Measurements from ENCODE around the gene IL10RA. TPM values are rescaled to one million over a fixed set of nuclear protein-coding genes. Genes with fewer than 3 reads are reported as not detected.

IL10RA gene
- total and polyA plus RNA-seq, 9 of the 15 experiments (the other 6 are each of a cell fraction or from before 2014, with no cell fraction given), result 0.17 to 17.3 (median 2.9) TPM

- no peak for ATAC-seq
- ChIA-PET POLR2A (interaction anchor here (0.5 to 1.2 kb wide), 8 partner anchors 10 to 191 kb away, joined by 3 to 5 read pairs (median 4); partner anchors contain the start of gene IL10RA), CTCF (ENCODE audit: low intra/inter-chr PET ratio) (no interaction called here)
- peak overlapping the region; percentile 90; the same call in 1 of the 3 replicates for H3K27ac ChIP-seq (ENCODE audit: extremely low read depth, low read depth, low read length)
- no peak overlapping the region; the same call in 1 of the 2 replicates for H2AFZ ChIP-seq (ENCODE audit: low read depth, low read length)
- H3K27me3 ChIP-seq (ENCODE audit: control insufficient read depth in 2 of 2, insufficient read depth in 2 of 2, low read length in 2 of 2), result no peaks in the 10 kb centered on the region
- BruUV-seq (replicated peaks), result no TSS peak
- H3K4me2 ChIP-seq (ENCODE audit: insufficient read depth, low read length), result no peak overlapping the region
- H3K36me3 ChIP-seq (ENCODE audit: control insufficient read depth, insufficient read depth, low read length), result peaks cover 16% of the 10 kb centered on the region; the same call in 2 of the 3 replicates
- no peaks in the 10 kb centered on the region; the same call in 1 of the 2 replicates for H3K9me3 ChIP-seq (replicated peaks; ENCODE audit: control insufficient read depth, insufficient read depth, low read depth, low read length)
- no peak overlapping the region for H3K4me3 ChIP-seq
- TF ChIP-seq ZNF143 (CRISPR knock-in tag; IDR thresholded peaks at IDR 0.05) (no peak), NFXL1 (CRISPR knock-in tag; IDR thresholded peaks at IDR 0.05) (no peak), TGIF2 (CRISPR knock-in tag; IDR thresholded peaks at IDR 0.05) (no peak), ZNF592 (IDR thresholded peaks at IDR 0.05) (0 out of 2 replicates have a peak, but pooled peaks have one; percentile 62), ZNF785 (CRISPR knock-in tag; IDR thresholded peaks at IDR 0.05) (no peak), NR4A1 (CRISPR knock-in tag; IDR thresholded peaks at IDR 0.05) (no peak), NR4A1 (tag; IDR thresholded peaks at IDR 0.05) (peak; percentile 85), ZNF766 (CRISPR knock-in tag; conservative IDR thresholded peaks at IDR 0.05) (peak; percentile 51; the same call in 1 of the 2 replicates), ETV1 (tag; conservative IDR thresholded peaks at IDR 0.05; ENCODE audit: low read depth) (no peak), ZNF324 (CRISPR knock-in tag; IDR thresholded peaks at IDR 0.05) (no peak), COPS2 (conservative IDR thresholded peaks at IDR 0.05) (no peak), ZNF408 (CRISPR knock-in tag; IDR thresholded peaks at IDR 0.05; ENCODE audit: low read depth) (no peak), OTX1 (CRISPR knock-in tag; IDR thresholded peaks at IDR 0.05) (no peak)
- TF ChIP-seq, protein P1, sequence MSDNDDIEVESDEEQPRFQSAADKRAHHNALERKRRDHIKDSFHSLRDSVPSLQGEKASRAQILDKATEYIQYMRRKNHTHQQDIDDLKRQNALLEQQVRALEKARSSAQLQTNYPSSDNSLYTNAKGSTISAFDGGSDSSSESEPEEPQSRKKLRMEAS (CRISPR knock-in tag; IDR thresholded peaks at IDR 0.05), result no peak
- no peaks in the 10 kb centered on the region for H4K20me1 ChIP-seq (replicated peaks; ENCODE audit: control insufficient read depth, insufficient read depth, low read length)
- 98% methylated on average over 4 of the region's 4 CpGs for WGBS (ENCODE audit: insufficient coverage, low coverage, missing lambda C conversion rate)
- DNase-seq (ENCODE audit: extremely low read depth in 1 of 4, low spot score in 3 of 4), result no peak
- peaks cover 49% of the 10 kb centered on the region in 2 experiments for H3K4me1 ChIP-seq (replicated peaks in 1 of 2; ENCODE audit: control insufficient read depth in 2 of 2, insufficient read depth in 2 of 2, low read length in 2 of 2)
- intact Hi-C loops (cut with micrococcal nuclease) (no loop called here), in situ Hi-C loops (cut with MboI) (no loop called here)
- no peaks in the 10 kb centered on the region for H3K9me1 ChIP-seq (ENCODE audit: control insufficient read depth, insufficient read depth, low read length)
- peak overlapping the region; percentile 4 to 66; a peak in 2 of 4 replicates for H3K9ac ChIP-seq (ENCODE audit: insufficient read depth in 1 of 2, low read depth in 2 of 2, low read length in 2 of 2)
- no peak for FAIRE-seq
- no peaks in the 10 kb centered on the region for H3K79me2 ChIP-seq (ENCODE audit: control insufficient read depth, insufficient read depth, low read length)
Measured at GRCh38 chr11:118000067-118000849, 14.1 kb downstream of the IL10RA start.
